NCI-H2227 (cell line): Measurements from ENCODE around the gene MTR.

Source experiments
- DNase-seq: peaks from one replicate; lab custom pipeline; 2025; ENCODE audit not compliant: unreplicated experiment; lab: John Stamatoyannopoulos, UW

MTR gene

GRCh38 chr1:236862615-236863211, 67.6 kb downstream of the MTR start:
- no peak for DNase-seq

GRCh38 chr1:236864211-236864610, 69.1 kb downstream of the MTR start:
- DNase-seq = no peak

- DNase-seq = no peak
These were observed 70.1 kb downstream of the MTR start for GRCh38 chr1:236864996-236865817.

GRCh38 chr1:236865818-236866155, 70.7 kb downstream of the MTR start:
- DNase-seq = no peak

- DNase-seq = peak; percentile 47
These were observed 73.8 kb downstream of the MTR start for GRCh38 chr1:236868625-236869467.

GRCh38 chr1:236869911-236870310, 74.8 kb downstream of the MTR start:
- no peak for DNase-seq

- DNase-seq = no peak
These were observed 75.6 kb downstream of the MTR start for GRCh38 chr1:236870721-236871120.

- DNase-seq = no peak
These were observed 77.1 kb downstream of the MTR start for GRCh38 chr1:236872075-236872666.

- no peak for DNase-seq
These were observed 80.9 kb downstream of the MTR start for GRCh38 chr1:236875975-236876374.

GRCh38 chr1:236877661-236878060, 82.6 kb downstream of the MTR start:
- DNase-seq = no peak

GRCh38 chr1:236880209-236880608, 85.1 kb downstream of the MTR start:
- DNase-seq = no peak

- DNase-seq = no peak
These were observed 87.6 kb downstream of the MTR start for GRCh38 chr1:236882678-236883077.

- DNase-seq = no peak
These were observed 91.1 kb downstream of the MTR start for GRCh38 chr1:236886199-236886598.

GRCh38 chr1:236887081-236887480, 92.0 kb downstream of the MTR start:
- DNase-seq = no peak

- DNase-seq = no peak
These were observed 93.0 kb downstream of the MTR start for GRCh38 chr1:236888126-236888525.

GRCh38 chr1:236888903-236889302, 93.8 kb downstream of the MTR start:
- no peak for DNase-seq

- no peak for DNase-seq
These were observed 95.3 kb downstream of the MTR start for GRCh38 chr1:236890152-236891056.

GRCh38 chr1:236893626-236894545, 98.8 kb downstream of the MTR start:
- DNase-seq = no peak

- no peak for DNase-seq
These were observed 100.7 kb downstream of the MTR start for GRCh38 chr1:236895665-236896387.
